ENCODE data around the gene PDLIM5.

DNA sequence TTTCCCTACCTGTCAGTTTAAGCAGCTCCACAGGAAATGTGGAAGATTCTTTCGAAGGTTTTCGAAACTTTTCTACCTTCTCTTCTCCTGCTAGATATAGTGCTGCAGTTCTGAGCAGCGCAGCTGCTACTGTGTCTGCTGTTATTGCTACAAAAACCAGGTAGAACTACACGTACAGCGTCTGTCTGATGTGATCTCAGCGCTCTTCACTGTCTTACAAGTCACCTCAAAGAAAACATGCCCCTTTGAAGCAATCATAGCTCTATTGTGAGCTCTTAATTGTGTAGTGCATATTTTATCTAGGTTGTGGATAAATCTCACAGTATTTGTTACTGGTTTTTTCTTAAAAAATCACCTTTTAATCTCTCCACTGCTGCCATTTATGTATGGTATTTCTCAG, 158.4 kb downstream of the PDLIM5 start:
- TF ChIP-seq POLR2A (IDR thresholded peaks at IDR 0.05) (no peak), CTCF (IDR thresholded peaks at IDR 0.05 in 4 of 5, conservative IDR thresholded peaks at IDR 0.05 in 1 of 5) (no peak)
